SHP77 treated with DMSO at 0.1 percent for 48 hours (cell line): ENCODE data around the gene LRRC47.

Source experiments
- DNase-seq: peaks from one replicate; lab custom pipeline; 2025; lab: John Stamatoyannopoulos, UW

LRRC47 gene

DNA sequence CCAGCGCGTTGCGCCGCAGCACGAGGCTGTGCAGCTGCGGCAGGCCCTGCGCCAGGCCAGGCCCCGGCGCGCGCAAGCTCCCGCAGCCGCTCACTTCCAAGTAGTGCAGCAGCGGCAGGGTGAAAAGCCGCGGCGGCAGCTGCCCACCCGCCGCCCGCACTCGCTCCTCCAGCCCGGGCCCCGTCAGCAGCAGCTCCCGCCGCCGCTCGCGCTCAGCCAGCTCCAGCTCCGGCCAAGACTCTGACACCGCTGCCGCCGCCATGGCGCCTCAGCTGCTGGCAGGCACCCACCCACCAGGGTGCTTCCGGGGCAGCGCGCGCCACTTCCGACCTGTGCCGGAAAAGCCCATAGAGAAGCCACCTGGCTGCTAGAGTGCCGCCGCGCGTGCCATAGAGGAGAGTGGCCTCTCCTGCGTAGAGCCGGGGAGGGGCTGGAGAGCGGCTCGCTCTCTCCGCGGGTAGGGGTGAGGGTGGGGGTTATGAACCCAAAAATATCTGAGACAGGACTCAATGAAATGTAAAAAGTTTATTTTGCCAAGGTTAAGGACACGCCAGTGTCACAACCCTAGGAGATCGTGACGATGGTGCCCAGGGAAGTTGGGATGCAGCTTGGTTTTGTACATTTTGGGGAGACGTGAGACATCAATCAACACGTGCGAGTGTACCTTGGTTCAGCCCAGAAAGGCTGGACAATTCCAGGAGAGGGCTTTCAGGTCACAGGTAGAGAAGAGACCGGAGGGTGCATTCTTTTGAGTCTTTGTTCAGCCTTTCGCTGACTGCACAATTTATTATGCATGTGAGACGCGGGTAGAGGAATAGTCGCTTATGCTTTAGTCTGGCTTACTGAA, at the start of gene LRRC47:
LRRC47 (minus strand) TSS at position 284 of the 847 bp plus-strand sequence; CDS start at position 262, 22 bp downstream.
- peak; percentile 73 for DNase-seq

DNA sequence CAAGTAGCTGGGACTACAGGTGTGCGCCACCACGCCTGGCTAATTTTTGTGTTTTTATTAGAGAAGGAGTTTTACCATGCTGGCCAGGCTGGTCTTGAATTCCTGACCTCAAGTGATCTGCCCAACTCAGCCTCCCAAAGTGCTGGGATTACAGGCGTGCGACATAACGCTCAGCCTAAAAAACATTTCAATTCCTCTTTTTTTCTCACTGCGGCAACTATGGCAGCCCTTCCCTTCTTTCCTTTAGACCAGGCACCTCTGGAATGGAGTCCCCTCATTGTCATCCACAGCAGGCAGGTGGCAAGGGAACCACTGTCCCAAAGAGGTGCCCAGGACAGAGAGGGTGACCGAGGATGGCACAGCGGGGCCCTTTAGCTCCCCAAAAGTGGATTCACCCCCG, 46.6 kb upstream of the LRRC47 start:
- DNase-seq: no peak

DNA sequence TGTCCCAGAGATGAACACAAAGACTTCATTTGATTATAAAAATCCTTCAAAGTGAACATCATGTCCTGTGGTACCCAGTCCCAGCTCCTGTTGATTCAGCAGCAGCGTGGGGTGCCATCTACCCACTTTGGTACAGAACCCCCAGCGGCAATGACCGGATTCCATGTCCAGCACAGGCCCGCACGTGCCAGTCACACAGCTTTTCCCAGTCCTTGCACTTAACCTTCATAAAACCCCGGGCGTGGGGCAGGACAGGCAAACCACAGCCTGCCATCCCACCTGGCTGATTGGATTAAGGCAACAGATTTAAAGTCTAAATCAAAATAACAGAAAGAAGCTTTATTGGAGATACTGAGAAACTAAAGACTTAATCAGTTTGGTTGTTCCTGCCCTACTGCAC, 45.2 kb upstream of the LRRC47 start:
- no peak for DNase-seq

DNA sequence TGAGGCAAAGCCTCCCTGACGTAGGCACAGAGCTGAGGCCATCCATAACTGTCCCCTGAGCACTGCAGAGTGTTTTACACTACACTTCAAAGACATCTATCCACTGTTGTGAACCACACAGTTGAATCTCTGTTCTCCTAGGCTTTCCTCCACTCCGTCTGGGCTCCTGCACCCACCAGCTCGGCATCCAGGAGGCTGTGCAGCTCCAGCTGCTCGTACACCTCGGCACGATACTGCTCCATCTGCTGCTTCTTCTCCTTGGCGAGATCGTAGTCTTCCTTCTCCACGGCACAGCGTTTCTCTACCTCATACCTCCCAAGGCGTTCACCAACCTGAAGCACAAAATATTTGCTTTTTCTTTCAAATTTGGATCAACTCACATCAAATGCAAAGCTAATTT, 42.5 kb upstream of the LRRC47 start:
- DNase-seq: no peak

GRCh38 chr1:3837685-3838084, 41.4 kb upstream of the LRRC47 start:
- DNase-seq: no peak

- DNase-seq: no peak
Measured at GRCh38 chr1:3837200-3837599, 40.9 kb upstream of the LRRC47 start.

DNA sequence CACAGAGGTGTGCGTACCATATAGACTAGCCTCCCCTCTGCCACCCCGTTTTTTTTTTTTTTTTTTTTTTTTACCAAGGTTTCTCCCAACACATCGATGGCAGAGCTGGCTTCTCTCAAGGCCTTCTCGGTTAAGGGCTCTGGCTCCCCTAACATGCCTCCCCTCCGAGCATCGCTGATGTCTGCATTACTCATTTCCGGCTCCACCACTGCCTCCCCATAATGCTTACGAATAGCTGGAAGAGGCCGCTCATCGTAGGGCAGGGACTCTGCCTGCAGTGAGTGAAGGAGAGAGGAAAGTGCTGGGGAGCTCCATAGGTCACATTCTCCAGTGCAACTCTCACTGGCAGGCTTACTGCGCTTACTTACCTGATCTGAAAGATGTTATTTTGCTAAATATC, 40.1 kb upstream of the LRRC47 start:
- no peak for DNase-seq

- no peak for DNase-seq
Measured at GRCh38 chr1:3834701-3835100, 38.4 kb upstream of the LRRC47 start.

GRCh38 chr1:3831689-3832088, 35.4 kb upstream of the LRRC47 start:
- no peak for DNase-seq

GRCh38 chr1:3828391-3828790, 32.1 kb upstream of the LRRC47 start:
- no peak for DNase-seq

DNA sequence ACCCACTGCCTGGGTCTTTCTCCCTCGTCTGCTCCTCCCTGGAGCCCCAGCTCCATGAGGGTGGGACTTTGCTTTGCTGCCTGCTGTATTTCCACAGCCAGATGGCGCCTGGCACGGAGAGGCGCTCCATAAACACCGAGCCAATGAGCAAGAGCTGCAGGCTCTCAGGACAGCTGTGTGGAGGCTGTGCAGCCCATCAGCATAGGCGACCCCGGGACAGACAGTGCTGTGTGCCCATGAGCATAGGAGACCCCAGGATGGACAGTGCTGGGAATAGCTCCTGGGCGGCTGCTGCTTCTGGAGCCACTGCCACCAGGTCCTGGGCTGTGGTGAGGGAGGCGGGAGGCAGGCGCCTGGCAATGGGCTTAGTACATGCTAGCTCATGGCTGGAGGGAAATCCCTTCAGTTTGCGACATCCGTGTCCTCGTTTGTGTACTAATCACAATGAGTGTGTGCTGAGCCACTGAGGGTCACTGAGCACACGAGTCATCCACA, 31.6 kb upstream of the LRRC47 start:
- DNase-seq: no peak

- no peak for DNase-seq
Measured at GRCh38 chr1:3825356-3825755, 29.1 kb upstream of the LRRC47 start.

DNA sequence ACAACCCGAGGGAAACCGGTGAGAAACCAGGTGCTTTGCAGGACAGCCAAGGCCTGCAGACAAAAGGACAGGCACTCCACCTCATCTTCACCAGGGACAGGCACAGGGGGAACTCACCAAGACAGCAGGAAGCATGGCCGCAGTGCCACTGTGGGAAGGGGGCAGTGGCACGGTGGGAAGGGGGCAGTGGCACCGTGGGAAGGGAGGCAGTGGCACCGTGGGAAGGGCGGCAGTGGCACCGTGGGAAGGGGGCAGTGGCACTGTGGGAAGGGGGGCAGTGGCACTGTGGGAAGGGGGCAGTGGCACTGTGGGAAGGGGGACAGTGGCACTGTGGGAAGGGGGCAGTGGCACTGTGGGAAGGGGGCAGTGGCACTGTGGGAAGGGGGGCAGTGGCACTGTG, 28.4 kb upstream of the LRRC47 start:
- DNase-seq: no peak

DNA sequence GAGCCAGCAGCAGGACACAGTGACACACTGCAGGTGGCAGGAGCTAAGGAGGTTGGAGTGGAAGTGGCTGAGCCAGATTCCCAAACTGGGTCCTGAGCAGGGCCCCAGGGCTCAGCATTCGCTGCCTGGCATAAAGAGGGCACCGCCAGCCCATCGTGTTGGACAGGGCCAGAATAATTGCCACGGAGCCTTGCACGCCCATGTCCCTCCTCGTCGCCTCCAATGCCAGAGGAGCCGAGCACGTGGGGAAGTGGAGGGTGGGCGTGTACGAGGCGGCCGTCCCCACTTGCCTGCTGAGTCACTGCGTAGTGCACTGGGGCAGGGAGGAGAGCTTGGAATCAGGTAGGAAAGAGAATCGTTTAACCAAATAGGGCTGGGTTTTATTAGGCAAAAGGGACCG, 26.1 kb upstream of the LRRC47 start:
- DNase-seq: no peak

DNA sequence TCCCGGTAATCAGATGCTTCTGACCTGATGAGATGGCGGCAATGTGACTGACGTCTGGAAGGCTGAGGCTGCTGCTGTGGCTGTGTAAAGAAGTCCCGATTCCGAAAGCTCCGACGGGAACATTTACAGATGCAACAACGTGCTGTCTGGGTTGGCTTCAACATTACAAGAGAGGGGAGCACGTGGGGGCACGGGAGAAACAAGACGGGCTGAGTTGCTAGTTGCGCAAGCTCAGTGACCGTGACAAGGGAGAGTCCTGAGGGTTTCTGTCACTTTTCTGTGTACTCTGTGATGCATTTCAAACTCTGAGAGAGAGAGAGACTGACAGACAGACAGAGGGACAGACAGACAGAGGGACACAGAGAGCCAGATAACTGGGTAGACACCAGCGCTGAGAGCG, 25.6 kb upstream of the LRRC47 start:
- no peak for DNase-seq

DNA sequence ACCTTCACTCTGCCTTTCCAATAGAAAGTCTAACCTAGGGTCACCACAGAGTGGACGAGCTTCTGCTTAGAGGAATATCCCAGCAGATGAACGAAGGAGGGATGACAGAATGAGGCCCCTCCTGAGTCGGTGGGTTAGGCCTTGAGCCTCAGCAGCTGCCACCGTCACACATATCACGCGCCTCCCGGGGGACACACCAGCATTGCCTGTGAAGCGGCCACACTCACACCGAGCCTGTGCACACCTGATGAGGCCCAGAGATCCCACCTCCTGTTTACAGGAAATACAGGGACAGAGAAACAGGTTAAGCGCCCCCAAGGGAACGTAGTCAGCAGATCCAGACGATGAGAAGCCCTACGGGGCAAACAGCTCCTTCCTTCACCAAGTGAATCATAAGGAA, 25.1 kb upstream of the LRRC47 start:
- DNase-seq: no peak

GRCh38 chr1:3821004-3821403, 24.7 kb upstream of the LRRC47 start:
- no peak for DNase-seq

DNA sequence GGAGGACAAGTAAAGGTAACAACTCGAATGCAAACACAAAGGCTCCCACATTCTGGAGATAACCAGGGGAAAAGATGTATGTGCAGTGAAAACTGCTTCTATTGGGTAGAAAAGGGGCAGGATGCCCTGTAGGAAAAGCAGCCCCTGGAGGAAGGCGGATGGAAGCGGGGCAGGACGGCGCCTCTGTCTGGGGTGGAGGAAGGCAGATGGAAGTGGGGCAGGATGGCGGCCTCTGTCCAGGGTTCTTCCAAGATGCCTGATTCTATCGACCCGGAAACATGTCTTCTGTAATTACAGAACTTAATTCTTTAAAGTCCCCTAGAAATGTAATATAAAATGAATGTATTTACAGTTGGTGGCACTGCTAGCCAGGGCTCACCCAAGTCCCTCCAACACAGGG, 24.0 kb upstream of the LRRC47 start:
- DNase-seq: no peak

GRCh38 chr1:3819771-3820200, 23.5 kb upstream of the LRRC47 start:
- DNase-seq: no peak

DNA sequence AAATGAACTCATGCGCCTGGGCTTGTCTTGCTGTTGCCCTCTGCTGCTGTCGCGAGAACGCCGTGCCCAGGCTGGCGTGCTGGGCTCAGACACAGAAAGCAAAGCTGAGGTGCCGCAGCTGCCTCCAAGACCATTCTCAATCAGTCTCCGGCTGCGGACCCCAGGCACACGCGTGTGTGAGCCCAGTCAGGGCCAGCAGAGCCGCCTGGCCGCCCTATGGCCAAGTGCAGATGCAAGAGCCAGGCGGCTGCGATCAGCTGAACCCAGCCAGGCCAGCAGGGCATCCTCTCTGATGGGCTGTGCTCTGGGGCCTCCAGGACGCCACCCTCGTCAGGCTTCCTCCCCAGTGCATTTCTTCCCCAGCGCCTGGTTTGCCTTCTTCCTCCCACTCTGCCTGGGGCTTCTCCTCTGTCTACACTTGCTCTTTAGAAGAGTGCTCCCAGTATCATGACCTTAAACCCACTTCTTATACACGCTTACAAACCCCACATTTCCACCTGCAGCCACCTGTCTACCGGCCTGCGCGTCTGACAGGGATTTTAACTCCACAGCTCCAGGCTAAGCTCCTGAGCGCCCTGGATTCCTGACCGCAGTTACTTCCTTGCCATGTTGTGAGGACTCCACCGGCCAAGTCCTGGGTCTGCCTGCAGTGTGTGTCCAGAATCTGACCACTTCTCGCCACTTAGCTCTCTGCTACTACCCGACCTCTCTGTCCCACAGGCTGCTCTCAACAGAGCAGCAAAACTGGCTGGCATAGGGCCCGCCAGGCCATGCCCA, 21.7 kb upstream of the LRRC47 start:
- DNase-seq: no peak

GRCh38 chr1:3817138-3817740, 20.9 kb upstream of the LRRC47 start:
- no peak for DNase-seq

- no peak for DNase-seq
Measured at GRCh38 chr1:3816331-3817137, 20.2 kb upstream of the LRRC47 start.
